WTC11 (cell line): ENCODE data around the gene GALNT11. TPM values are rescaled to one million over a fixed set of nuclear protein-coding genes. Genes with fewer than 3 reads are reported as not detected.

ENCODE experiments used
- ATAC-seq: fragments of 200-7000 bp; cut with Tn5 transposase; 2 replicates; pipeline ENCODE4 v1.10.0; 2021; ENCODE audit warnings: mild to moderate bottlenecking, moderate library complexity
- CTCF ChIA-PET: fragments of 300-600 bp; sonication (Branson Sonifier 250); formaldehyde crosslinking; loops from one replicate; lab custom pipeline; 2021; ENCODE audit warnings: antibody characterized with exemption; lab: Charles Lee
- POLR2A ChIA-PET: fragments of 350-600 bp; sonication (Branson Sonifier 250); formaldehyde crosslinking; loops from one replicate; lab custom pipeline; 2021; ENCODE audit warnings: antibody characterized with exemption; lab: Charles Lee
- DNase-seq: peaks from one replicate; pipeline ENCODE4 v3.0.0; 2021; ENCODE audit warnings: low spot score
- H3K27ac Mint-ChIP-seq: 2 replicates; pipeline ENCODE4 v1.8.0; 2021; ENCODE audit warnings: mixed read lengths
- H3K27me3 Mint-ChIP-seq: 2 replicates; pipeline ENCODE4 v1.8.0; 2021; ENCODE audit warnings: low read depth, mild to moderate bottlenecking, moderate library complexity, mixed read lengths
- H3K36me3 Mint-ChIP-seq: 2 replicates; pipeline ENCODE4 v1.8.0; 2021; ENCODE audit warnings: mixed read lengths
- H3K4me1 Mint-ChIP-seq: 2 replicates; pipeline ENCODE4 v1.8.0; 2022; ENCODE audit warnings: mixed read lengths
- H3K4me3 Mint-ChIP-seq: 2 replicates; pipeline ENCODE4 v1.8.0; 2021; ENCODE audit warnings: mild to moderate bottlenecking, moderate library complexity, mixed read lengths
- H3K9me3 Mint-ChIP-seq: 2 replicates; pipeline ENCODE4 v1.8.0; 2021; ENCODE audit warnings: mixed read lengths
- ATF1 ChIP-seq: sonication (generic); formaldehyde crosslinking; IDR thresholded peaks from 2 replicates; pipeline ENCODE4 v1.8.1; 2023; ENCODE audit warnings: mild to moderate bottlenecking, moderate library complexity, missing genetic modification reagents
- CREB1 ChIP-seq: sonication (generic); formaldehyde crosslinking; IDR thresholded peaks from 2 replicates; pipeline ENCODE4 v1.8.0; 2023; ENCODE audit warnings: mild to moderate bottlenecking, missing genetic modification reagents
- FOXJ3 ChIP-seq: sonication (generic); formaldehyde crosslinking; IDR thresholded peaks from 2 replicates; pipeline ENCODE4 v1.9.0; 2021; ENCODE audit warnings: missing genetic modification reagents, mild to moderate bottlenecking, borderline replicate concordance
- GRHL2 ChIP-seq: fragments of 250-450 bp; sonication (Bioruptor Pico); IDR thresholded peaks from 2 replicates; pipeline ENCODE4 v1.8.0; 2022; ENCODE audit warnings: mild to moderate bottlenecking, moderate library complexity; ENCODE audit not compliant: insufficient replicate concordance, severe bottlenecking
- HMGA2 ChIP-seq: fragments of 250-450 bp; sonication (Bioruptor Pico); IDR thresholded peaks from 2 replicates; pipeline ENCODE4 v1.4.0; 2021; ENCODE audit warnings: mild to moderate bottlenecking, moderate library complexity
- IRF2 ChIP-seq: sonication (generic); formaldehyde crosslinking; IDR thresholded peaks from 2 replicates; pipeline ENCODE4 v1.8.0; 2022; ENCODE audit warnings: low read depth, missing genetic modification reagents, borderline replicate concordance
- JAZF1 ChIP-seq: fragments of 250-450 bp; sonication (Bioruptor Pico); IDR thresholded peaks from 2 replicates; pipeline ENCODE4 v1.9.0; 2021; ENCODE audit warnings: moderate library complexity, mild to moderate bottlenecking, inconsistent platforms
- JUN ChIP-seq: sonication (generic); formaldehyde crosslinking; IDR thresholded peaks from 2 replicates; pipeline ENCODE4 v1.8.0; 2023; ENCODE audit warnings: mild to moderate bottlenecking, missing genetic modification reagents
- NFYB ChIP-seq: sonication (generic); formaldehyde crosslinking; conservative IDR thresholded peaks from 2 replicates; pipeline ENCODE4 v1.8.0; 2022; ENCODE audit warnings: low read depth, missing genetic modification reagents
- NR3C1 ChIP-seq: sonication (generic); formaldehyde crosslinking; conservative IDR thresholded peaks from 2 replicates; pipeline ENCODE4 v1.8.1; 2023; ENCODE audit warnings: low read depth, mild to moderate bottlenecking, missing genetic modification reagents
- PRRX2 ChIP-seq: fragments of 250-450 bp; sonication (Bioruptor Pico); IDR thresholded peaks from 2 replicates; pipeline ENCODE4 v1.8.0; 2021; ENCODE audit warnings: mild to moderate bottlenecking
- RELA ChIP-seq: sonication (generic); formaldehyde crosslinking; IDR thresholded peaks from 2 replicates; pipeline ENCODE4 v1.8.1; 2022; ENCODE audit warnings: missing genetic modification reagents, mild to moderate bottlenecking, borderline replicate concordance
- TEAD4 ChIP-seq: sonication (generic); formaldehyde crosslinking; IDR thresholded peaks from 2 replicates; pipeline ENCODE4 v1.8.0; 2022; ENCODE audit warnings: mild to moderate bottlenecking, missing genetic modification reagents
- ZNF317 ChIP-seq: sonication (generic); formaldehyde crosslinking; IDR thresholded peaks from 2 replicates; pipeline ENCODE4 v1.8.1; 2023; ENCODE audit warnings: low read depth, mild to moderate bottlenecking, moderate library complexity, missing genetic modification reagents, borderline replicate concordance
- ZNF416 ChIP-seq: fragments of 250-450 bp; sonication (Bioruptor Pico); IDR thresholded peaks from 2 replicates; pipeline ENCODE4 v1.9.0; 2021; ENCODE audit warnings: mild to moderate bottlenecking, inconsistent platforms
- ZNF671 ChIP-seq: fragments of 250-450 bp; sonication (Bioruptor Pico); IDR thresholded peaks from 2 replicates; pipeline ENCODE4 v1.8.0; 2021; ENCODE audit warnings: mild to moderate bottlenecking
- total RNA-seq: library from RNA; stranded (reverse); gene quantifications from 3 replicates; pipeline ENCODE4 v1.2.3, GENCODE V29; 2021
- TF ChIP-seq, protein P1 (sequence below): fragments of 200-600 bp; IDR thresholded peaks from 2 replicates; pipeline ENCODE4 v1.8.0; 2022; ENCODE audit warnings: antibody characterized with exemption
- TF ChIP-seq, protein P2 (sequence below): sonication (generic); formaldehyde crosslinking; IDR thresholded peaks from 2 replicates; pipeline ENCODE4 v1.8.1; 2023; ENCODE audit warnings: mild to moderate bottlenecking, missing genetic modification reagents, borderline replicate concordance
- TF ChIP-seq, protein P3 (sequence below): fragments of 250-450 bp; sonication (Bioruptor Pico); IDR thresholded peaks from 2 replicates; pipeline ENCODE4 v1.8.0; 2021; ENCODE audit warnings: mild to moderate bottlenecking
- TF ChIP-seq, protein P4 (sequence below): sonication (generic); formaldehyde crosslinking; IDR thresholded peaks from 2 replicates; pipeline ENCODE4 v1.8.0; 2023; ENCODE audit warnings: missing genetic modification reagents
- TF ChIP-seq, protein P5 (sequence below): sonication (generic); formaldehyde crosslinking; IDR thresholded peaks from 2 replicates; pipeline ENCODE4 v1.8.1; 2023; ENCODE audit warnings: mild to moderate bottlenecking, moderate library complexity, missing genetic modification reagents
- TF ChIP-seq, protein P6 (sequence below): sonication (generic); formaldehyde crosslinking; IDR thresholded peaks from 2 replicates; pipeline ENCODE4 v1.8.1; 2022; ENCODE audit warnings: missing genetic modification reagents, borderline replicate concordance
- TF ChIP-seq, protein P7 (sequence below): sonication (generic); formaldehyde crosslinking; IDR thresholded peaks from 2 replicates; pipeline ENCODE4 v1.8.0; 2022; ENCODE audit warnings: mild to moderate bottlenecking, missing genetic modification reagents

Gene GALNT11
- total RNA-seq, 1 experiment from 2014 or later, result 24.0 TPM

DNA sequence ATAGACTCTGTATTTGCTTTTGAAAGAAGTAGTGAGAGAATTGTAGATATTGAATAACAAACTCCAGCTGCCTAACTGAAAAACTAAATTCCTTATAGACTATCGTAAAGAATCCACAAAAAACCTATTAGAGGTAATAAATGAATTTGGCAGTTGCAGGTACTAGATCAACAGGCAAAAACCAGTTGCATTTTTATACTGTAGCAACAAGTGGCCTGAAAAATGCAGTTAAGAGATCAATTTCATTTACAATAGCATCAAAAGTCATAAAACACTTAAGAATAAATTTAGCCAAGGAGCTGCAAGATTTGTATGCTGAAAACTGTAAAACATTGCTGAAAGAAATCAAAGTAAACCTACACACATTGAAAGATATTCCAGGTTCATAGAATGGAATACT is 70.3 kb downstream of the GALNT11 start:
- ATAC-seq (no peak), DNase-seq (no peak)
- Mint-ChIP-seq H3K9me3 (no peaks in the 10 kb centered on the region), H3K36me3 (peaks cover under 1% of the 10 kb centered on the region; the same call in 1 of the 2 replicates), H3K4me1 (no peaks in the 10 kb centered on the region), H3K27ac (no peak overlapping the region)
- CTCF ChIA-PET, result no interaction called here
- no peak for TF ChIP-seq ZNF317 (CRISPR knock-in tag)
- TF ChIP-seq PRRX2 (CRISPR knock-in tag), result no peak
- TF ChIP-seq, protein P1, sequence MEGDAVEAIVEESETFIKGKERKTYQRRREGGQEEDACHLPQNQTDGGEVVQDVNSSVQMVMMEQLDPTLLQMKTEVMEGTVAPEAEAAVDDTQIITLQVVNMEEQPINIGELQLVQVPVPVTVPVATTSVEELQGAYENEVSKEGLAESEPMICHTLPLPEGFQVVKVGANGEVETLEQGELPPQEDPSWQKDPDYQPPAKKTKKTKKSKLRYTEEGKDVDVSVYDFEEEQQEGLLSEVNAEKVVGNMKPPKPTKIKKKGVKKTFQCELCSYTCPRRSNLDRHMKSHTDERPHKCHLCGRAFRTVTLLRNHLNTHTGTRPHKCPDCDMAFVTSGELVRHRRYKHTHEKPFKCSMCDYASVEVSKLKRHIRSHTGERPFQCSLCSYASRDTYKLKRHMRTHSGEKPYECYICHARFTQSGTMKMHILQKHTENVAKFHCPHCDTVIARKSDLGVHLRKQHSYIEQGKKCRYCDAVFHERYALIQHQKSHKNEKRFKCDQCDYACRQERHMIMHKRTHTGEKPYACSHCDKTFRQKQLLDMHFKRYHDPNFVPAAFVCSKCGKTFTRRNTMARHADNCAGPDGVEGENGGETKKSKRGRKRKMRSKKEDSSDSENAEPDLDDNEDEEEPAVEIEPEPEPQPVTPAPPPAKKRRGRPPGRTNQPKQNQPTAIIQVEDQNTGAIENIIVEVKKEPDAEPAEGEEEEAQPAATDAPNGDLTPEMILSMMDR, result no peak
- no peak for TF ChIP-seq HMGA2 (CRISPR knock-in tag)
- no peak for TF ChIP-seq RELA (CRISPR knock-in tag)
- TF ChIP-seq, protein P2, sequence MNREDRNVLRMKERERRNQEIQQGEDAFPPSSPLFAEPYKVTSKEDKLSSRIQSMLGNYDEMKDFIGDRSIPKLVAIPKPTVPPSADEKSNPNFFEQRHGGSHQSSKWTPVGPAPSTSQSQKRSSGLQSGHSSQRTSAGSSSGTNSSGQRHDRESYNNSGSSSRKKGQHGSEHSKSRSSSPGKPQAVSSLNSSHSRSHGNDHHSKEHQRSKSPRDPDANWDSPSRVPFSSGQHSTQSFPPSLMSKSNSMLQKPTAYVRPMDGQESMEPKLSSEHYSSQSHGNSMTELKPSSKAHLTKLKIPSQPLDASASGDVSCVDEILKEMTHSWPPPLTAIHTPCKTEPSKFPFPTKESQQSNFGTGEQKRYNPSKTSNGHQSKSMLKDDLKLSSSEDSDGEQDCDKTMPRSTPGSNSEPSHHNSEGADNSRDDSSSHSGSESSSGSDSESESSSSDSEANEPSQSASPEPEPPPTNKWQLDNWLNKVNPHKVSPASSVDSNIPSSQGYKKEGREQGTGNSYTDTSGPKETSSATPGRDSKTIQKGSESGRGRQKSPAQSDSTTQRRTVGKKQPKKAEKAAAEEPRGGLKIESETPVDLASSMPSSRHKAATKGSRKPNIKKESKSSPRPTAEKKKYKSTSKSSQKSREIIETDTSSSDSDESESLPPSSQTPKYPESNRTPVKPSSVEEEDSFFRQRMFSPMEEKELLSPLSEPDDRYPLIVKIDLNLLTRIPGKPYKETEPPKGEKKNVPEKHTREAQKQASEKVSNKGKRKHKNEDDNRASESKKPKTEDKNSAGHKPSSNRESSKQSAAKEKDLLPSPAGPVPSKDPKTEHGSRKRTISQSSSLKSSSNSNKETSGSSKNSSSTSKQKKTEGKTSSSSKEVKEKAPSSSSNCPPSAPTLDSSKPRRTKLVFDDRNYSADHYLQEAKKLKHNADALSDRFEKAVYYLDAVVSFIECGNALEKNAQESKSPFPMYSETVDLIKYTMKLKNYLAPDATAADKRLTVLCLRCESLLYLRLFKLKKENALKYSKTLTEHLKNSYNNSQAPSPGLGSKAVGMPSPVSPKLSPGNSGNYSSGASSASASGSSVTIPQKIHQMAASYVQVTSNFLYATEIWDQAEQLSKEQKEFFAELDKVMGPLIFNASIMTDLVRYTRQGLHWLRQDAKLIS, result no peak
- TF ChIP-seq IRF2, result no peak
- no peak for TF ChIP-seq JUN (CRISPR knock-in tag)
- TF ChIP-seq, protein P3, sequence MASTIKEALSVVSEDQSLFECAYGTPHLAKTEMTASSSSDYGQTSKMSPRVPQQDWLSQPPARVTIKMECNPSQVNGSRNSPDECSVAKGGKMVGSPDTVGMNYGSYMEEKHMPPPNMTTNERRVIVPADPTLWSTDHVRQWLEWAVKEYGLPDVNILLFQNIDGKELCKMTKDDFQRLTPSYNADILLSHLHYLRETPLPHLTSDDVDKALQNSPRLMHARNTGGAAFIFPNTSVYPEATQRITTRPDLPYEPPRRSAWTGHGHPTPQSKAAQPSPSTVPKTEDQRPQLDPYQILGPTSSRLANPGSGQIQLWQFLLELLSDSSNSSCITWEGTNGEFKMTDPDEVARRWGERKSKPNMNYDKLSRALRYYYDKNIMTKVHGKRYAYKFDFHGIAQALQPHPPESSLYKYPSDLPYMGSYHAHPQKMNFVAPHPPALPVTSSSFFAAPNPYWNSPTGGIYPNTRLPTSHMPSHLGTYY (CRISPR knock-in tag), result no peak
- TF ChIP-seq, all 79 proteins: peak for 0
- Mint-ChIP-seq H3K27me3 (no peaks in the 10 kb centered on the region), H3K4me3 (no peak overlapping the region)
- POLR2A ChIA-PET, result no interaction called here

DNA sequence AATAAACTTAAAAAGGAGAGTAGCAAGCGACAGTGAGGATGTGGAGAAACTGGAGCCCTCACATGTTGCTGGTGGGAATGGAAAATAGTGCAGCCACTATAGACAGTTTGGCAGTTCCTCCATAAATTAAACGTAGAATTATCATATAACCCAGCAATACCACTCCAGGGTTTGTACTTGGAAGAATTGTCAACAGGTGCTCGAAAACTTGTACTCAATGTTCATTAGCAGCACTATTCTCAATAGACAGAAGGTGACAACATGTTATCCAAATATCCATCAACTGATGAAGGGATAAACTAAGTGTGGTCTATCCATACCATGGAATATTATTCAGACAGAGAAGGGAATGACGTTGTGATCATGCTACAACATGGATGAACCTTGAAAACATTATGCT is 71.9 kb downstream of the GALNT11 start:
- ChIA-PET CTCF (no interaction called here), POLR2A (no interaction called here)
- no peak for ATAC-seq
- Mint-ChIP-seq H3K27me3 (no peaks in the 10 kb centered on the region), H3K27ac (no peak overlapping the region), H3K36me3 (peaks cover 7% of the 10 kb centered on the region), H3K4me3 (no peak overlapping the region), H3K4me1 (no peaks in the 10 kb centered on the region), H3K9me3 (no peaks in the 10 kb centered on the region)
- TF ChIP-seq FOXJ3 (CRISPR knock-in tag), result no peak
- TF ChIP-seq ZNF317 (CRISPR knock-in tag), result no peak
- no peak for TF ChIP-seq ZNF671 (CRISPR knock-in tag)
- TF ChIP-seq TEAD4, result no peak
- TF ChIP-seq CREB1 (CRISPR knock-in tag), result no peak
- TF ChIP-seq NR3C1 (CRISPR knock-in tag), result no peak
- no peak for DNase-seq

DNA sequence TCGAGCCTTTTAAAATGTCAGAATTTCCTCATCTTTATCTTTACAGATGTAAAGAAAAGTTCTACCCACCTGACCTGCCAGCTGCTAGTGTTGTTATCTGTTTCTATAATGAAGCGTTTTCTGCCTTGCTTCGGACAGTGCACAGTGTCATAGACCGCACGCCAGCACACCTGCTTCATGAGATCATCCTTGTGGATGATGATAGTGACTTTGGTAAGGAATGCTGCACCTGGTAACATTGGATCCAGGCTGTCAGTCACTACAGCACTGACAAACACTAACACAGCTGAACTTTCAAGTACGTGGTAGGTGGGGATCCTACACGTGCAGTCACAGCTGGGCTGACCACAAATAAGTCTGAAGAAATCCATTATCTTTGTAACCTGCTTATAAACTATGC is 77.6 kb downstream of the GALNT11 start:
- DNase-seq (no peak), ATAC-seq (no peak)
- ChIA-PET CTCF (no interaction called here), POLR2A (interaction anchor here (0.7 kb wide), 1 partner anchor 12 kb away, joined by 3 read pairs; no protein-coding TSS in a partner anchor)
- Mint-ChIP-seq H3K4me3 (no peak overlapping the region), H3K9me3 (no peaks in the 10 kb centered on the region), H3K4me1 (no peaks in the 10 kb centered on the region), H3K27me3 (no peaks in the 10 kb centered on the region), H3K36me3 (peaks cover 18% of the 10 kb centered on the region), H3K27ac (no peak overlapping the region)
- TF ChIP-seq ZNF416 (CRISPR knock-in tag), result no peak
- TF ChIP-seq, protein P4, sequence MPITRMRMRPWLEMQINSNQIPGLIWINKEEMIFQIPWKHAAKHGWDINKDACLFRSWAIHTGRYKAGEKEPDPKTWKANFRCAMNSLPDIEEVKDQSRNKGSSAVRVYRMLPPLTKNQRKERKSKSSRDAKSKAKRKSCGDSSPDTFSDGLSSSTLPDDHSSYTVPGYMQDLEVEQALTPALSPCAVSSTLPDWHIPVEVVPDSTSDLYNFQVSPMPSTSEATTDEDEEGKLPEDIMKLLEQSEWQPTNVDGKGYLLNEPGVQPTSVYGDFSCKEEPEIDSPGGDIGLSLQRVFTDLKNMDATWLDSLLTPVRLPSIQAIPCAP (CRISPR knock-in tag), result no peak
- TF ChIP-seq, protein P5, sequence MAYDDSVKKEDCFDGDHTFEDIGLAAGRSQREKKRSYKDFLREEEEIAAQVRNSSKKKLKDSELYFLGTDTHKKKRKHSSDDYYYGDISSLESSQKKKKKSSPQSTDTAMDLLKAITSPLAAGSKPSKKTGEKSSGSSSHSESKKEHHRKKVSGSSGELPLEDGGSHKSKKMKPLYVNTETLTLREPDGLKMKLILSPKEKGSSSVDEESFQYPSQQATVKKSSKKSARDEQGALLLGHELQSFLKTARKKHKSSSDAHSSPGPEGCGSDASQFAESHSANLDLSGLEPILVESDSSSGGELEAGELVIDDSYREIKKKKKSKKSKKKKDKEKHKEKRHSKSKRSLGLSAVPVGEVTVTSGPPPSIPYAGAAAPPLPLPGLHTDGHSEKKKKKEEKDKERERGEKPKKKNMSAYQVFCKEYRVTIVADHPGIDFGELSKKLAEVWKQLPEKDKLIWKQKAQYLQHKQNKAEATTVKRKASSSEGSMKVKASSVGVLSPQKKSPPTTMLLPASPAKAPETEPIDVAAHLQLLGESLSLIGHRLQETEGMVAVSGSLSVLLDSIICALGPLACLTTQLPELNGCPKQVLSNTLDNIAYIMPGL (CRISPR knock-in tag), result no peak
- no peak for TF ChIP-seq JAZF1
- TF ChIP-seq NFYB (CRISPR knock-in tag), result no peak
- TF ChIP-seq, protein P6, sequence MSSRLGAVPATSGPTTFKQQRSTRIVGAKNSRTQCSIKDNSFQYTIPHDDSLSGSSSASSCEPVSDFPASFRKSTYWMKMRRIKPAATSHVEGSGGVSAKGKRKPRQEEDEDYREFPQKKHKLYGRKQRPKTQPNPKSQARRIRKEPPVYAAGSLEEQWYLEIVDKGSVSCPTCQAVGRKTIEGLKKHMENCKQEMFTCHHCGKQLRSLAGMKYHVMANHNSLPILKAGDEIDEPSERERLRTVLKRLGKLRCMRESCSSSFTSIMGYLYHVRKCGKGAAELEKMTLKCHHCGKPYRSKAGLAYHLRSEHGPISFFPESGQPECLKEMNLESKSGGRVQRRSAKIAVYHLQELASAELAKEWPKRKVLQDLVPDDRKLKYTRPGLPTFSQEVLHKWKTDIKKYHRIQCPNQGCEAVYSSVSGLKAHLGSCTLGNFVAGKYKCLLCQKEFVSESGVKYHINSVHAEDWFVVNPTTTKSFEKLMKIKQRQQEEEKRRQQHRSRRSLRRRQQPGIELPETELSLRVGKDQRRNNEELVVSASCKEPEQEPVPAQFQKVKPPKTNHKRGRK (CRISPR knock-in tag), result no peak
- TF ChIP-seq, protein P7, sequence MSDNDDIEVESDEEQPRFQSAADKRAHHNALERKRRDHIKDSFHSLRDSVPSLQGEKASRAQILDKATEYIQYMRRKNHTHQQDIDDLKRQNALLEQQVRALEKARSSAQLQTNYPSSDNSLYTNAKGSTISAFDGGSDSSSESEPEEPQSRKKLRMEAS (CRISPR knock-in tag), result no peak
- no peak for TF ChIP-seq ATF1 (CRISPR knock-in tag)
- TF ChIP-seq GRHL2, result no peak
- TF ChIP-seq ZNF317 (CRISPR knock-in tag), result no peak
